Left lung (tissue), 10 donors: ENCODE measurements around the gene TRPM8. TPM values are rescaled to one million over a fixed set of nuclear protein-coding genes. Genes with fewer than 3 reads are reported as not detected.

Source experiments
- ATAC-seq: fragments of 200-7000 bp; cut with Tn5 transposase; one replicate; pipeline ENCODE4 v1.9.1; 2020; ENCODE audit warnings: moderate library complexity
- DNase-seq, 4 donors: peaks; one replicate each; pipeline ENCODE4 v3.0.0-alpha.2; 2013 to 2020
- H3K27ac ChIP-seq, 2 donors: fragments of 200-600 bp; sonication (generic) in 1 of 2; one replicate each; pipeline versions ENCODE4 v1.5.0 to v1.8.0; 2020 to 2021
- H3K27me3 ChIP-seq, 2 donors: fragments of 200-600 bp; sonication (generic) in 1 of 2; one replicate each; pipeline versions ENCODE4 v1.5.0 to v1.8.0; 2020 to 2021
- H3K36me3 ChIP-seq, 2 donors: fragments of 200-600 bp; sonication (generic) in 1 of 2; one replicate each; pipeline versions ENCODE4 v1.5.0 to v1.8.0; 2020 to 2021
- H3K4me1 ChIP-seq, 2 donors: fragments of 200-600 bp; one replicate each; pipeline ENCODE4 v1.8.0; 2021
- H3K4me3 ChIP-seq, 2 donors: fragments of 200-600 bp; sonication (generic) in 1 of 2; one replicate each; pipeline versions ENCODE4 v1.5.0 to v1.8.0; 2020 to 2021; ENCODE audit warnings: mild to moderate bottlenecking in 1 of 2
- H3K9me3 ChIP-seq, 2 donors: fragments of 200-600 bp; sonication (generic) in 1 of 2; one replicate each; pipeline versions ENCODE4 v1.5.0 to v1.8.0; 2020 to 2021
- CTCF ChIP-seq, 2 donors: fragments of 200-600 bp; sonication (generic) in 1 of 2; IDR thresholded peaks; one replicate each; pipeline versions ENCODE4 v1.5.0 to v1.8.0; 2021; ENCODE audit warnings: antibody characterized with exemption in 2 of 2
- intact Hi-C, 2 donors: fragments of 100-400 bp; cut with DNase I; formaldehyde crosslinking; loops; one replicate each; pipeline versions ENCODE4 v1.11.2 to v1.14.2; 2022
- polyA plus RNA-seq, 6 donors: library from polyadenylated mRNA; unstranded; fragments of 120-200 nt; gene quantifications; one replicate each; pipeline ENCODE4 v1.2.1, GENCODE V29; 2013; ENCODE audit not compliant: insufficient read length in 6 of 6
- total RNA-seq, 2 donors: library from RNA; stranded (reverse); fragmentation: NEBNext Ultra II Directional; extraction: Animal tissue kit (Norgen Biotek cat#: 25700); gene quantifications; one replicate each; pipeline ENCODE4 v1.2.1, GENCODE V29; 2021
- donor health status: DM: no; HTN: yes; CAD: no.
- donor health status: DM: no; HTN: no; CAD: no.

Gene TRPM8
- total and polyA plus RNA-seq, 8 donors = 0.14 to 0.40 (median 0.16) TPM; not detected in 3

GRCh38 chr2:233988581-233988980 is 71.4 kb downstream of the TRPM8 start:
- intact Hi-C loops = no loop called here
- H3K27me3 ChIP-seq = peaks cover 0 to 7% of the 10 kb centered on the region in 2 donors
- ATAC-seq (no peak), DNase-seq (no peak)
- no peaks in the 10 kb centered on the region for H3K36me3 ChIP-seq
- no peak overlapping the region for H3K27ac ChIP-seq
- no peak overlapping the region for H3K4me3 ChIP-seq
- H3K9me3 ChIP-seq = no peaks in the 10 kb centered on the region
- no peaks in the 10 kb centered on the region for H3K4me1 ChIP-seq
- TF ChIP-seq CTCF (IDR thresholded peaks at IDR 0.05) = no peak

GRCh38 chr2:233989221-233989858 is 72.2 kb downstream of the TRPM8 start:
- intact Hi-C loops = no loop called here
- H3K27me3 ChIP-seq = peaks cover 0 to 7% of the 10 kb centered on the region in 2 donors
- H3K27ac ChIP-seq = no peak overlapping the region
- H3K4me3 ChIP-seq = no peak overlapping the region
- H3K36me3 ChIP-seq = no peaks in the 10 kb centered on the region
- ATAC-seq = no peak
- no peaks in the 10 kb centered on the region for H3K9me3 ChIP-seq
- no peak for TF ChIP-seq CTCF (IDR thresholded peaks at IDR 0.05)
- H3K4me1 ChIP-seq = no peaks in the 10 kb centered on the region
- no peak for DNase-seq

- Histone ChIP-seq H3K27me3 (peaks cover 0 to 7% of the 10 kb centered on the region in 2 donors), H3K4me3 (no peak overlapping the region), H3K36me3 (no peaks in the 10 kb centered on the region), H3K9me3 (no peaks in the 10 kb centered on the region), H3K27ac (no peak overlapping the region), H3K4me1 (no peaks in the 10 kb centered on the region)
- ATAC-seq = peak; percentile 37
- intact Hi-C loops = no loop called here
- no peak for DNase-seq
- no peak for TF ChIP-seq CTCF (IDR thresholded peaks at IDR 0.05)
Observed at GRCh38 chr2:233990261-233990798, 73.2 kb downstream of the TRPM8 start.

GRCh38 chr2:233991196-233991595 is 74.0 kb downstream of the TRPM8 start:
- Histone ChIP-seq H3K9me3 (no peaks in the 10 kb centered on the region), H3K4me1 (no peaks in the 10 kb centered on the region), H3K27ac (no peak overlapping the region), H3K27me3 (peaks cover 0 to 7% of the 10 kb centered on the region in 2 donors), H3K36me3 (no peaks in the 10 kb centered on the region), H3K4me3 (no peak overlapping the region)
- no peak for TF ChIP-seq CTCF (IDR thresholded peaks at IDR 0.05)
- ATAC-seq (no peak), DNase-seq (no peak)
- intact Hi-C loops = no loop called here

- Histone ChIP-seq H3K4me3 (no peak overlapping the region), H3K4me1 (no peaks in the 10 kb centered on the region), H3K36me3 (no peaks in the 10 kb centered on the region), H3K9me3 (no peaks in the 10 kb centered on the region), H3K27me3 (peaks cover 0 to 7% of the 10 kb centered on the region in 2 donors), H3K27ac (no peak overlapping the region)
- intact Hi-C loops = no loop called here
- ATAC-seq (no peak), DNase-seq (no peak)
- TF ChIP-seq CTCF (IDR thresholded peaks at IDR 0.05) = no peak
Observed at GRCh38 chr2:233992513-233993217, 75.5 kb downstream of the TRPM8 start.
